OCI-LY3 (cell line): ENCODE results near the gene DTYMK.

ENCODE experiments used
- EZH2phosphoT487 ChIP-seq: fragments of 200-600 bp; shearing (Covaris generic); IDR thresholded peaks from 2 replicates; pipeline ENCODE4 v1.6.1; 2018; ENCODE audit warnings: antibody characterized with exemption, mixed run types, low read depth
- TF ChIP-seq, protein P1 (sequence below): fragments of 200-600, 300-600 bp; sonication (generic); IDR thresholded peaks from 2 replicates; pipeline ENCODE4 v1.5.1; 2014; ENCODE audit warnings: antibody characterized with exemption, low read length, low read depth

DNA sequence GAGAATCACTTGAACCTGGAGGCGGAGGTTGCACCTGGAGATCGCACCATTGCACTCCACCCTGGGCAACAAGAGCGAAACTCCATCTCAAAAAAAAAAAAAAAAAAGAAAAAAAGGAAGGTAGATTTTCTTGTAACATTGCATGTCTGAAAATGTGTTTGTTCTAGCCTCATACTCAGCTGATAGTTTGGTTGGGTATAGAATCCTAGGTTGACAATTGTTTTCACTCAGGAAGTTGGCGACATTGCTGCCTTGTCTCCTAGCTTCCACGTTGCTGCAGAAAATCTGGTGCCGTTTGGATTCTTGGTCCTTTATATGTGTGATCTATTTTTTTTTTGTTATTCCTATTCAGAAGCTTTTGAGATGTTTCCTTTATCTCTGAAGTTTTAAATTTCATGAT is 19.9 kb upstream of the DTYMK start:
- TF ChIP-seq, protein P1, sequence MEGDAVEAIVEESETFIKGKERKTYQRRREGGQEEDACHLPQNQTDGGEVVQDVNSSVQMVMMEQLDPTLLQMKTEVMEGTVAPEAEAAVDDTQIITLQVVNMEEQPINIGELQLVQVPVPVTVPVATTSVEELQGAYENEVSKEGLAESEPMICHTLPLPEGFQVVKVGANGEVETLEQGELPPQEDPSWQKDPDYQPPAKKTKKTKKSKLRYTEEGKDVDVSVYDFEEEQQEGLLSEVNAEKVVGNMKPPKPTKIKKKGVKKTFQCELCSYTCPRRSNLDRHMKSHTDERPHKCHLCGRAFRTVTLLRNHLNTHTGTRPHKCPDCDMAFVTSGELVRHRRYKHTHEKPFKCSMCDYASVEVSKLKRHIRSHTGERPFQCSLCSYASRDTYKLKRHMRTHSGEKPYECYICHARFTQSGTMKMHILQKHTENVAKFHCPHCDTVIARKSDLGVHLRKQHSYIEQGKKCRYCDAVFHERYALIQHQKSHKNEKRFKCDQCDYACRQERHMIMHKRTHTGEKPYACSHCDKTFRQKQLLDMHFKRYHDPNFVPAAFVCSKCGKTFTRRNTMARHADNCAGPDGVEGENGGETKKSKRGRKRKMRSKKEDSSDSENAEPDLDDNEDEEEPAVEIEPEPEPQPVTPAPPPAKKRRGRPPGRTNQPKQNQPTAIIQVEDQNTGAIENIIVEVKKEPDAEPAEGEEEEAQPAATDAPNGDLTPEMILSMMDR, result no peak
- no peak for TF ChIP-seq EZH2phosphoT487
